ENCODE data around the gene CIZ1. TPM values are rescaled to one million over a fixed set of nuclear protein-coding genes. Genes with fewer than 3 reads are reported as not detected.

Gene CIZ1
- total RNA-seq, 1 donor from 2014 or later: 156 TPM

DNA sequence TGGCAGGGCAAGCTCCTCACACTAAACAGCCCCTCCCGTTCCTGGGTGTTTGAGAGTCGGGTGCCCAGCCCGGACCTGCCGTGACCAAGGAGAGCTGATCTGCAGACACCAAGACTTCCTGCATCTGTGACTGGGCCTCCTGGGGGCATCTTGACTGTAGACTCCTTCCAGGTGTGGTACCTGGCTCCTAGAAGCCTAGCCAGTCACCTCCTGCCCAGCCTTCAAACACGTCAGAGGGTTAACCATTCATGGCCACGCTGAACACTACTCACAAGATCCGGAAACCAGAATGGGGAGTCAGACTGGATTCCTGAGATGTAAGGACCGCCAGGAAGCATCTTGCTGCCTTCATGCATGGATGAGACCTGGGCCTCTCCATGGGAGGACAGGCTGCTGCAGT lies 45.8 kb downstream of the CIZ1 start:
- TF ChIP-seq, protein P1, sequence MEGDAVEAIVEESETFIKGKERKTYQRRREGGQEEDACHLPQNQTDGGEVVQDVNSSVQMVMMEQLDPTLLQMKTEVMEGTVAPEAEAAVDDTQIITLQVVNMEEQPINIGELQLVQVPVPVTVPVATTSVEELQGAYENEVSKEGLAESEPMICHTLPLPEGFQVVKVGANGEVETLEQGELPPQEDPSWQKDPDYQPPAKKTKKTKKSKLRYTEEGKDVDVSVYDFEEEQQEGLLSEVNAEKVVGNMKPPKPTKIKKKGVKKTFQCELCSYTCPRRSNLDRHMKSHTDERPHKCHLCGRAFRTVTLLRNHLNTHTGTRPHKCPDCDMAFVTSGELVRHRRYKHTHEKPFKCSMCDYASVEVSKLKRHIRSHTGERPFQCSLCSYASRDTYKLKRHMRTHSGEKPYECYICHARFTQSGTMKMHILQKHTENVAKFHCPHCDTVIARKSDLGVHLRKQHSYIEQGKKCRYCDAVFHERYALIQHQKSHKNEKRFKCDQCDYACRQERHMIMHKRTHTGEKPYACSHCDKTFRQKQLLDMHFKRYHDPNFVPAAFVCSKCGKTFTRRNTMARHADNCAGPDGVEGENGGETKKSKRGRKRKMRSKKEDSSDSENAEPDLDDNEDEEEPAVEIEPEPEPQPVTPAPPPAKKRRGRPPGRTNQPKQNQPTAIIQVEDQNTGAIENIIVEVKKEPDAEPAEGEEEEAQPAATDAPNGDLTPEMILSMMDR (IDR thresholded peaks at IDR 0.05; ENCODE audit: unreplicated experiment): no peak
- Mint-ChIP-seq H3K27me3 (ENCODE audit: unreplicated experiment) (peaks cover 14% of the 10 kb centered on the region), H3K4me3 (ENCODE audit: unreplicated experiment) (no peak overlapping the region), H3K4me1 (ENCODE audit: unreplicated experiment) (peaks cover 10% of the 10 kb centered on the region), H3K36me3 (ENCODE audit: low read depth, unreplicated experiment) (no peaks in the 10 kb centered on the region), H3K9me3 (ENCODE audit: unreplicated experiment) (no peaks in the 10 kb centered on the region), H3K27ac (ENCODE audit: unreplicated experiment) (no peak overlapping the region)
- DNase-seq (ENCODE audit: low spot score): no peak

DNA sequence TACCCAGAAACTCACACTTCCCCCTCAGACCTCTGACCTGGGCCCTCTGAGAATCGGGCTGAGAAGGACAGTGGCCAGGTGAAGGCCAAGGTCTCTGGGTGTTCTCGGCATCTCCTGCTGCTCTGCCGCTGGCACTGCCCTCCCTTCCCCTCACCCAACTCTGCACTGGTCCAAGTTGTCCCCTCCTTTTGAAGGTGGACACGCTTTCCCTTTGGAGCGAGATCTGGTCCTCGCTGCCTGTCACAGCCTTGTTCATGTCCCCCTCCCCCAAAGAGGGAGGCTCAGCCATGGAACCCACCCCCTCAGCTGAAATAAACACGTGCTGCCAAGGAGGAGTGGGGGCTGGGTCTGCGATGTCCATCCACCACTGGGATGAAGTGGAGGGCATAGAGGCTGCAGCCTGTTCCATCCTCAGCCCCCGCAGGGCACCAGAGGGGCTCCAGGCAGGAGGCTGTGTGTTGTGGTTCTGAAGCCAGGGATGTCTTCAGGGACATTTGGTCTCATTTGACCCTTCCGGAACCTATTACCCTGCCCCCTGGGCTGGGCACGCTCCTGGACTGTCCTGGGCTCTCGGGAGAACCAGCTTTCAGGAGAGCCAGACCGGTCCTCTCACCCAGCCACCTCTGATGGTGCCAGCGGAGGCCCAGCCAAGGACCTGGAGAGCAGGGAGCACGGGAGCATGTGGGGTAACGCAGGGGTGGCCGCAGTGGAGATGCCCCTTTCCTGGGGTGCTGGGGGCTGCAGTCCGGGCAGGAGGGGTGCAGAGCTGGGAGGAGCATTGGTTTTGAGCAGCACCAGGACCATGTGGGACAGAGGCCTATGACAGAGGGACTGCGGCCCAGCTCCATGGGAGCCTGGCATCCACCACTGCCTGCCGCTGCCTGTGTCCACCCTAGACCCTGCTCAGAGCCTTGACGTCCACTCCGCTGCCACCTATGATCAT lies 46.9 kb downstream of the CIZ1 start:
- H3K27ac Mint-ChIP-seq (ENCODE audit: unreplicated experiment): no peak overlapping the region
- H3K36me3 Mint-ChIP-seq (ENCODE audit: low read depth, unreplicated experiment): no peaks in the 10 kb centered on the region
- TF ChIP-seq, protein P1 (IDR thresholded peaks at IDR 0.05; ENCODE audit: unreplicated experiment): no peak

DNA sequence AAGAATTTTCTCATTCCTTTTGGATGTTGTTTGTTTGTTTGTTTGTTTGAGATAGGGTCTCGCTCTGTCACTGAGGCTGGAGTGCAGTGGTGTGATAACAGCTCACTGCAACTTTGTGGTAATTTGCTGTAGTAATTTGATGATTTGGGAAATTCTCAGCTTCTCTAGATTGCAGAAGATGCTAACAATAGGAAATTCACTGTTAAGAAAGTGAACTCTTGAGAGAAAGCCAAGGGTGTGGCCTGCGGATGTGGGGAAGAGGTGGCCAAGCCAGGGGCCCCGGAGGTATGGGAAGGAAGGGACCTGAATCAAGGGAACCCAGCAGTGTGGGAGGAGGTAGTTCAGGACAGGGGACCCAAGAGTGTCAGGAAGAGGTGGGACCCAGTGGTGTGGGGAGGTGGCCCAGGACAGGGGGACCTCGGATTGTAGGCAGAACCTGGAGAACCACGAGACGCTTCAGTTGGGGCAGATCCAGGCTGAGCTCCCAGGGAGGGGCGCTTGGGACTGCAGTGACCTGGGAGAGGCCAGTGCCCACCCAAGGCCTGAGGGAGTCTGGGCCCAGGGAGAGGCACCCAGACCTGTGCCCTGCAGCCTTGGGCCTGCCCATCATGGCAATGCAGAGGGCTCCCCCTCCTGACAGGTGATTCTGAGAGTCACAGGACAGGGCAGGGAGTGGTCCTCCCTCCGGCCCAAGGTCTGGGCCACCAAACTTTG lies 47.7 kb downstream of the CIZ1 start:
- TF ChIP-seq, protein P1 (IDR thresholded peaks at IDR 0.05; ENCODE audit: unreplicated experiment): no peak
- Mint-ChIP-seq H3K9me3 (ENCODE audit: unreplicated experiment) (no peaks in the 10 kb centered on the region), H3K27me3 (ENCODE audit: unreplicated experiment) (peaks cover 11% of the 10 kb centered on the region), H3K27ac (ENCODE audit: unreplicated experiment) (no peak overlapping the region), H3K4me1 (ENCODE audit: unreplicated experiment) (peaks cover 6% of the 10 kb centered on the region), H3K36me3 (ENCODE audit: low read depth, unreplicated experiment) (no peaks in the 10 kb centered on the region), H3K4me3 (ENCODE audit: unreplicated experiment) (no peak overlapping the region)
- DNase-seq (ENCODE audit: low spot score): no peak

More for the DNA sequence above, 46.9 kb downstream of the CIZ1 start:
- Mint-ChIP-seq H3K4me3 (ENCODE audit: unreplicated experiment) (no peak overlapping the region), H3K9me3 (ENCODE audit: unreplicated experiment) (no peaks in the 10 kb centered on the region), H3K27me3 (ENCODE audit: unreplicated experiment) (peaks cover 11% of the 10 kb centered on the region), H3K4me1 (ENCODE audit: unreplicated experiment) (peaks cover 10% of the 10 kb centered on the region)
- DNase-seq (ENCODE audit: low spot score): no peak

DNA sequence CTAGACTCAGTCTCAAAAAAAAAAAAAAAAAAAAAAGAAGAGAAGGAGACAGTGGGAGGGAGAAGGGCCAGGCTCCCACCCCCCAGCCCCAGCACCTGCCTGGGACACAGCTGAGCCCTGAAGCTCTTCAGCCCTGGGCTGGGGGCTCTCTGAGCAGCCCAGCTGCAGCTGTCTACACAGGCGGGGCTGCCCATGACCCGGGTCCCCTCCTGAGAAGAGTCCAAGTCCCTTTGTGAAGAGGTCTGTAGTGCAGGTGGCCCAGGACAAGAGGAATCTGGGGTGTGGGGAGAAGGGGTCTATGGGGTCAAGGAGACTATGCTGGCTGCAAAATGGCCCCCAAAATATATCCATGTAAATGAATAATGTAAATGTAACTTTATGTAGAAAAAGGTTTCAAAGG lies 48.8 kb downstream of the CIZ1 start:
- no peak overlapping the region for H3K4me3 Mint-ChIP-seq (ENCODE audit: unreplicated experiment)
- no peaks in the 10 kb centered on the region for H3K36me3 Mint-ChIP-seq (ENCODE audit: low read depth, unreplicated experiment)
- DNase-seq (ENCODE audit: low spot score): no peak
- no peaks in the 10 kb centered on the region for H3K9me3 Mint-ChIP-seq (ENCODE audit: unreplicated experiment)
- peaks cover 11% of the 10 kb centered on the region for H3K27me3 Mint-ChIP-seq (ENCODE audit: unreplicated experiment)
- TF ChIP-seq, protein P1 (IDR thresholded peaks at IDR 0.05; ENCODE audit: unreplicated experiment): no peak
- H3K27ac Mint-ChIP-seq (ENCODE audit: unreplicated experiment): no peak overlapping the region
- peaks cover 6% of the 10 kb centered on the region for H3K4me1 Mint-ChIP-seq (ENCODE audit: unreplicated experiment)
